GM12892 (cell line): ENCODE data around the gene C4orf54.

Experiments used
- DNase-seq: peaks from one replicate; pipeline ENCODE4 v3.0.0; 2011; ENCODE audit not compliant: insufficient read length
- FAIRE-seq: peaks from 2 replicates; lab custom pipeline; 2011; peaks lifted over from hg19 to GRCh38; lab: Jason Lieb, UNC
- POLR2A ChIP-seq: IDR thresholded peaks from 2 replicates; pipeline ENCODE4 v1.6.1; 2011; ENCODE audit warnings: low read depth, low read length, control low read depth
- POLR2AphosphoS5 ChIP-seq: IDR thresholded peaks from 2 replicates; pipeline ENCODE4 v1.6.1; 2011; ENCODE audit warnings: low read depth, low read length, control low read depth
- TAF1 ChIP-seq: IDR thresholded peaks from 2 replicates; pipeline ENCODE4 v1.6.1; 2011; ENCODE audit warnings: low read depth, mild to moderate bottlenecking, control low read depth, low read length, borderline replicate concordance

C4orf54 gene

GRCh38 chr4:99635601-99636000 is 22.0 kb downstream of the C4orf54 start:
- TF ChIP-seq TAF1 = no peak
- no peak for TF ChIP-seq POLR2A
- TF ChIP-seq POLR2AphosphoS5 = no peak
- FAIRE-seq (no peak), DNase-seq (no peak)

GRCh38 chr4:99634742-99635360 is 22.8 kb downstream of the C4orf54 start:
- no peak for FAIRE-seq
- TF ChIP-seq TAF1 (no peak), POLR2A (no peak), POLR2AphosphoS5 (no peak)
- DNase-seq = no peak

DNA sequence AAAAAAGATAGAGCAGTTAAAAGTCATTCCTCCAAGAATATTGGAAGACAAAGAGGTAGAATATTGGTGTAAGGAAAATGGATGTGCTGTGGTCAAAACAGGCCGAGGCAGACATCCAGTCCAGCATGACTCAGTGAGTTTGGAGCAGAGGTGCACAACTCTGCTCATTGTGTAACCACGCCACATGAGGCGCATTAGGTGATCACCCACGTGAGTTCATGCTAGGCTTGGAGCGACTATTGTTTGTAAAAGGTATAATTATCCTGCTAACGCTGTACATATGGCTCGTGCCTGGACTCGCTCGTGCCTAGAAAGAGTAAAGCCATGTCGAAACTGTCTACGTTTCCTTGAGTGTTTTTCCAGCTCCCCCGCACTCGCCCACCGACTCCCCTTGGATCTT is 23.9 kb downstream of the C4orf54 start:
- TF ChIP-seq POLR2A = no peak
- TF ChIP-seq POLR2AphosphoS5 = no peak
- FAIRE-seq (no peak), DNase-seq (no peak)

DNA sequence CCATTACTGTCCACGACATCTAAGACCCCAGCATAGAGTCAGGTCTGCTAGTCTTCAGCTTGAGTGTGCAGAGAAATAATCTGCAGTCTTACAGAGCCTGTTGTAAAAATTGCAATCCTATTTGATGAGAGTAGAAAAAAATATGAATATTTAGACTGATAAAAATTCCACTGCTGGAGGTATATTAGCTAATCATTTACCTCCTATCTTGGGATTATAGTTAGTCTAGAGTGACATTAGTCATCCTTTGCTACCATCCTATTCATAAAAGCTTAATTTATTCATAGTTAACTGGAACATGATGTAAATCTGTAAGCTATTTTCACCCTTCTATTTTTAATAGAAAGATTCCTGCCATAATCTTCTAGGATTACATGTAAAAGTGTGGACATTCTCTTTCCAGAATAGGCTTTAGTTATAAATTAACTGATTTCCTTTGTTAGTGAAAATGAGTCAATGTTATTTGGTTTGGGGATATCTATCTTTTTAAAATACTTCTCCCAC is 26.7 kb downstream of the C4orf54 start:
- no peak for FAIRE-seq
- TF ChIP-seq TAF1 (no peak), POLR2AphosphoS5 (no peak), POLR2A (no peak)
- DNase-seq = no peak

DNA sequence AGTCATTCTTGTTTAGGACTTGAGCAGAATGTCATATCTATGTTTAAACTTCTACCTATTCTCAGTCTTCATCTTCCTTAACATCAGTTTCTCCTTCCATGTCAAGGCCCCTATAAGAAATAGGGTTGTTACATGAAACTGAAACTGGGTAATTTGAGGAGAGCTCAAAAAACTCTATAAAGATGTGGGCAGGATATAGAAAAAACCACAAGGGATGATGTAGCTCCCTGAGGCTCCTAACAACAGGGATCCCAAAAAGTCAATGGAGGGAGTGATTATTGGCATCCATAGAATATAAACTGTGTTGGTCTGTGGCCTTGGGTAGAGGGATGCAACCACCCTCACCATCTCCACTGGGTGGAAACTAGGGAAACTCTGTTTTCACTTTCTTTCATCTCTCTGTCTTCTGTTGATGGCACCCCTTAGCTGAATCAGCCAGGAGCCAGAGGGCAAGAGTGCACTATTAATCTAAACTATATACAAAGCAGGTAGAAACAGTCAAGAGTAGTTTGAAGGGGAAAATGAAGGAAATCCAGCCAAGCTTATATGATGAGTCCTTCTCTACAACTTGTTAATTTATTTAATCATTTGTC is 27.6 kb downstream of the C4orf54 start:
- no peak for FAIRE-seq

DNA sequence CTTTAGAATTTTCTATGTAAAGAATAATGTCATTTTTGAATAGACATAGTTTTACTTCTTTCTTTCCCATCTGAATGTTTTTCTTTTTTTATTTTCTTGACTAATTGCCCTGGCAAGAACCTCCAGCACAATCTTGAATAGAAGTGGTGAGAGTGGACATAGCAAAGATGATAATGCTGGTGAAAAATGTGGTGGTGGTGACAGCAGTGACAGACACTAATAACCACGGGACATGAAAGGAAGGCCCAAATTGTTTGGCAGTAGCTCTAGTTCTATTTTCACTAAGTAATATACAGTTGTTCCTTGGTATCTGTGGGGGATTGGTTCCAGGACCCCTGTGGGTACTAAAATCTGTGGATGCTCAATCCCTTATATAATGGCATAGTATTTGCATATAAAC is 29.6 kb downstream of the C4orf54 start:
- FAIRE-seq (no peak), DNase-seq (no peak)

More for the DNA sequence above, 27.6 kb downstream of the C4orf54 start:
- no peak for DNase-seq
- TF ChIP-seq POLR2A (no peak), TAF1 (no peak), POLR2AphosphoS5 (no peak)

GRCh38 chr4:99625369-99625768 is 32.3 kb downstream of the C4orf54 start:
- TF ChIP-seq TAF1 (no peak), POLR2AphosphoS5 (no peak), POLR2A (no peak)
- FAIRE-seq (no peak), DNase-seq (no peak)

More for the DNA sequence above, 29.6 kb downstream of the C4orf54 start:
- TF ChIP-seq TAF1 (no peak), POLR2AphosphoS5 (no peak), POLR2A (no peak)

GRCh38 chr4:99624141-99624719 is 33.4 kb downstream of the C4orf54 start:
- TF ChIP-seq POLR2AphosphoS5 (no peak), TAF1 (no peak), POLR2A (no peak)
- DNase-seq (no peak), FAIRE-seq (no peak)

DNA sequence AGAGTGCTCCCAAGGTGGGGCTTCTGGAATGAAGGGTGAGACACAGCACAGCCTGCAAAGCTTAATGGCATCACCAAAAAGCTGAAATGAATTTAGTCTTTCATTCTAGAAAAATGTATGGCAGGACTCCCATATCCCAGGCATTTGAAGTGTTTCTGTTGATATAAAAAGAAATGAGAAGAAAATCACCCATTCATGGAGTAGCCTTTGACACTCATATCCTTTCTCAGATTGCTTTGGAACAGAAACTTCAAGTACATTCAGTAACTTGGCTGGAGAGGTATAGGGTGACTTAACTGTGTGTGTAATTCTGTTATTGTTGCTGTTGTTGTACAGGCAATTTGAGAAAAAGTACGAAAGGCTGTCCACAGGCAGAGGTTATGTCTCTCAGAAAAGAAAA is 35.3 kb downstream of the C4orf54 start:
- FAIRE-seq = no peak
- DNase-seq = no peak
- TF ChIP-seq TAF1 = no peak

GRCh38 chr4:99617374-99617773 is 40.3 kb downstream of the C4orf54 start:
- DNase-seq = no peak
- TF ChIP-seq POLR2AphosphoS5 (no peak), TAF1 (no peak), POLR2A (no peak)
- FAIRE-seq = no peak

- DNase-seq (no peak), FAIRE-seq (no peak)
- TF ChIP-seq TAF1 (no peak), POLR2A (no peak), POLR2AphosphoS5 (no peak)
These were observed 42.3 kb downstream of the C4orf54 start for GRCh38 chr4:99615170-99615820.

- DNase-seq = no peak
- FAIRE-seq = no peak
- TF ChIP-seq POLR2A (no peak), POLR2AphosphoS5 (no peak), TAF1 (no peak)
These were observed 43.1 kb downstream of the C4orf54 start for GRCh38 chr4:99614491-99614890.

- DNase-seq (no peak), FAIRE-seq (no peak)
- TF ChIP-seq POLR2AphosphoS5 (no peak), POLR2A (no peak), TAF1 (no peak)
These were observed 44.9 kb downstream of the C4orf54 start for GRCh38 chr4:99612704-99613103.
